A549 (cell line): ENCODE results near the gene IFT57. TPM values are rescaled to one million over a fixed set of nuclear protein-coding genes. Genes with fewer than 3 reads are reported as not detected.

Experiments
- ATAC-seq, 2 experiments: fragments of 200-7000 bp in 1 of 2; fragments of >200 bp in 1 of 2; cut with Nextera tagmentation in 1 of 2; cut with Tn5 transposase in 1 of 2; 3 replicates each; pipeline versions ENCODE4 v1.8.0 to v1.9.1; 2018 to 2020; ENCODE audit warnings: mild to moderate bottlenecking in 1 of 2, moderate library complexity in 1 of 2
- CTCF ChIA-PET: fragments of 300-600 bp; sonication (Branson Sonifier 250); formaldehyde crosslinking; extraction: SDS; loops from one replicate; lab custom pipeline; 2021; ENCODE audit warnings: antibody characterized with exemption, inconsistent platforms; lab: Yijun Ruan, JAX
- POLR2A ChIA-PET: fragments of 350-600 bp; formaldehyde crosslinking; extraction: SDS; loops from one replicate; lab custom pipeline; 2021; ENCODE audit warnings: antibody characterized with exemption, inconsistent platforms; lab: Yijun Ruan, JAX
- DNase-seq, 2 experiments: peaks; one replicate each; pipeline versions ENCODE4 v3.0.0 to v3.0.0-alpha.2; 2011 to 2016; ENCODE audit warnings: low read depth in 1 of 2, low spot score in 1 of 2
- FAIRE-seq: peaks from 2 replicates; lab custom pipeline; 2011; peaks lifted over from hg19 to GRCh38; lab: Jason Lieb, UNC
- H3K27ac ChIP-seq, 2 experiments: fragments of >200 bp; sonication (Bioruptor Twin); formaldehyde crosslinking; 3 replicates each; pipeline ENCODE4 v1.5.1; 2016 to 2017
- H3K4me1 ChIP-seq: fragments of >200 bp; sonication (Bioruptor Twin); formaldehyde crosslinking; 3 replicates; pipeline ENCODE4 v1.6.1; 2016
- H3K4me2 ChIP-seq: fragments of >200 bp; sonication (Bioruptor Twin); formaldehyde crosslinking; 3 replicates; pipeline ENCODE4 v1.6.1; 2016
- H3K4me3 ChIP-seq: fragments of >200 bp; sonication (Bioruptor Twin); formaldehyde crosslinking; 3 replicates; pipeline ENCODE4 v1.5.1; 2016
- H3K9me3 ChIP-seq: fragments of >200 bp; sonication (Bioruptor Twin); formaldehyde crosslinking; 3 replicates; pipeline ENCODE4 v1.6.1; 2016
- ATOH8 ChIP-seq: fragments of 250-450 bp; sonication (Bioruptor Pico); IDR thresholded peaks from 2 replicates; pipeline ENCODE4 v1.5.0; 2020; ENCODE audit warnings: low read depth, mild to moderate bottlenecking, moderate library complexity
- BHLHE40 ChIP-seq: IDR thresholded peaks from 2 replicates; pipeline ENCODE4 v1.6.1; 2012; ENCODE audit warnings: low read depth, low read length, inconsistent platforms
- CEBPB ChIP-seq, 2 experiments: fragments of >200 bp in 1 of 2; sonication (Bioruptor Twin) in 1 of 2; formaldehyde crosslinking in 1 of 2; IDR thresholded peaks; 2 replicates each; pipeline ENCODE4 v1.6.1; 2012 to 2016
- CTCF ChIP-seq: fragments of >200 bp; sonication (Bioruptor Twin); formaldehyde crosslinking; IDR thresholded peaks from 3 replicates; pipeline ENCODE4 v1.5.1; 2016
- E2F6 ChIP-seq: IDR thresholded peaks from 2 replicates; pipeline ENCODE4 v1.6.1; 2012; ENCODE audit warnings: low read depth, borderline replicate concordance
- ESRRA ChIP-seq: fragments of 150-350 bp; IDR thresholded peaks from 2 replicates; pipeline ENCODE4 v1.6.1; 2014; ENCODE audit warnings: mild to moderate bottlenecking, low read length, borderline replicate concordance
- FOSL2 ChIP-seq, 2 experiments: fragments of 450-650 bp in 1 of 2; fragments of >200 bp in 1 of 2; sonication (Bioruptor Twin) in 1 of 2; formaldehyde crosslinking; IDR thresholded peaks; 2 replicates each; pipeline versions ENCODE4 v1.5.0 to v1.6.1; 2016 to 2020; ENCODE audit warnings: mild to moderate bottlenecking in 1 of 2, moderate library complexity in 1 of 2
- HES2 ChIP-seq: fragments of >200 bp; sonication (Bioruptor Twin); formaldehyde crosslinking; IDR thresholded peaks from 2 replicates; pipeline ENCODE4 v1.6.1; 2016
- HMGXB4 ChIP-seq: fragments of 250-450 bp; sonication (Bioruptor Pico); IDR thresholded peaks from 2 replicates; pipeline ENCODE4 v1.5.0; 2021; ENCODE audit warnings: mild to moderate bottlenecking, moderate library complexity, borderline replicate concordance
- JUNB ChIP-seq: fragments of >200 bp; sonication (Bioruptor Twin); formaldehyde crosslinking; IDR thresholded peaks from 2 replicates; pipeline ENCODE4 v1.6.1; 2016
- MYC ChIP-seq: IDR thresholded peaks from 2 replicates; pipeline ENCODE4 v1.6.1; 2012; ENCODE audit warnings: mild to moderate bottlenecking, inconsistent platforms, low read length, improper control_type of control experiment, borderline replicate concordance
- RCOR1 ChIP-seq: fragments of 150-350 bp; IDR thresholded peaks from 2 replicates; pipeline ENCODE4 v1.6.1; 2014; ENCODE audit warnings: antibody characterized with exemption, low read length, low read depth
- SMC3 ChIP-seq: fragments of >200 bp; sonication (Bioruptor Twin); formaldehyde crosslinking; IDR thresholded peaks from 3 replicates; pipeline ENCODE4 v1.6.1; 2018; ENCODE audit warnings: inconsistent platforms
- TFCP2L1 ChIP-seq: fragments of 250-450 bp; sonication (Bioruptor Pico); IDR thresholded peaks from 2 replicates; pipeline ENCODE4 v1.5.0; 2021; ENCODE audit warnings: mild to moderate bottlenecking
- WGBS: methylation state at CpG from one replicate; pipeline ENCODE4 v1.1.6; 2017; ENCODE audit errors: missing lambda C conversion rate; 5-methylcytosine and 5-hydroxymethylcytosine counted together
- polyA plus RNA-seq, 4 experiments: library from polyadenylated mRNA; depleted of rRNA in 3 of 4; stranded (reverse); fragments of >200 nt; fragmentation: RNase III in 1 of 4; extraction: RNeasy Plus Mini Kit Qiagen cat#74134 plus additional on column Dnase treatment in 1 of 4; gene quantifications; 2 replicates in 3 of 4; 3 replicates in 1 of 4; pipeline ENCODE4 v1.2.3, GENCODE V29; 2011 to 2017

IFT57 gene
- polyA plus RNA-seq, 2 of the 4 experiments (the other 2 are of a cell fraction): 39.1 to 59.2 TPM

GRCh38 chr3:108133048-108133369 is 89.2 kb downstream of the IFT57 start:
- peak in 1 of 2 experiments; percentile 28; a peak in 2 of 6 replicates for ATAC-seq
- Histone ChIP-seq H3K4me3 (peak overlapping the region; percentile 16; the same call in 1 of the 3 replicates), H3K4me2 (peak overlapping the region; percentile 71), H3K4me1 (peaks cover 28% of the 10 kb centered on the region), H3K27ac (peak overlapping the region in 1 of 2 experiments; percentile 33; a peak in 3 of 6 replicates), H3K9me3 (no peaks in the 10 kb centered on the region)
- POLR2A ChIA-PET: no interaction called here
- no peak for DNase-seq
- no peak for FAIRE-seq
- TF ChIP-seq E2F6: no peak
- no peak for TF ChIP-seq MYC
- TF ChIP-seq TFCP2L1: no peak
- TF ChIP-seq CTCF: no peak
- no peak for TF ChIP-seq HES2
- TF ChIP-seq ESRRA: no peak
- TF ChIP-seq HMGXB4: no peak
- TF ChIP-seq SMC3: no peak
- TF ChIP-seq RCOR1: no peak
- CTCF ChIA-PET: interaction anchor here (0.8 to 0.9 kb wide), 2 partner anchors 11 to 35 kb away, joined by 3 read pairs; no protein-coding TSS in a partner anchor

GRCh38 chr3:108131475-108132134 is 90.6 kb downstream of the IFT57 start:
- CTCF ChIA-PET: interaction anchor here (0.8 to 1.1 kb wide), 2 partner anchors 21 to 204 kb away, joined by 3 to 5 read pairs; no protein-coding TSS in a partner anchor
- Histone ChIP-seq H3K9me3 (no peaks in the 10 kb centered on the region), H3K27ac (peak overlapping the region in 1 of 2 experiments; percentile 55; a peak in 1 of 6 replicates), H3K4me1 (peaks cover 28% of the 10 kb centered on the region), H3K4me3 (no peak overlapping the region), H3K4me2 (peak overlapping the region; percentile 71)
- DNase-seq (no peak), ATAC-seq (peak in 1 of 2 experiments; percentile 32; a peak in 2 of 6 replicates), FAIRE-seq (no peak)
- POLR2A ChIA-PET: no interaction called here
- no peak for TF ChIP-seq FOSL2 (IDR thresholded peaks at IDR 0.05)
- no peak for TF ChIP-seq FOSL2 (CRISPR knock-in tag; IDR thresholded peaks at IDR 0.05)
- peak; percentile 2; the same call in 1 of the 2 replicates for TF ChIP-seq JUNB
- TF ChIP-seq ATOH8: no peak
- TF ChIP-seq CEBPB (IDR thresholded peaks at IDR 0.05): no peak
- whole genome bisulfite sequencing: 56% methylated on average over 9 of the region's 9 CpGs

GRCh38 chr3:108130701-108131474 is 91.3 kb downstream of the IFT57 start:
- TF ChIP-seq BHLHE40 (no peak), JUNB (peak; percentile 40; the same call in 1 of the 2 replicates), CEBPB (IDR thresholded peaks at IDR 0.05) (no peak), FOSL2 (IDR thresholded peaks at IDR 0.05) (no peak), FOSL2 (CRISPR knock-in tag; IDR thresholded peaks at IDR 0.05) (peak; percentile 68)
- TF ChIP-seq, all 56 proteins: peak for 2
- Histone ChIP-seq H3K27ac (peak overlapping the region in 1 of 2 experiments; percentile 55; a peak in 1 of 6 replicates), H3K4me3 (no peak overlapping the region), H3K9me3 (no peaks in the 10 kb centered on the region), H3K4me2 (peak overlapping the region; percentile 71), H3K4me1 (peaks cover 28% of the 10 kb centered on the region)
- ChIA-PET POLR2A (no interaction called here), CTCF (interaction anchor here (0.6 to 1.1 kb wide), 3 partner anchors 22 to 203 kb away, joined by 3 to 5 read pairs (median 3); no protein-coding TSS in a partner anchor)
- DNase-seq (peak in 1 of 2 experiments; percentile 37), ATAC-seq (peak in 1 of 2 experiments; percentile 63; a peak in 3 of 6 replicates), FAIRE-seq (no peak)
